Endometrial microvascular endothelial cells (primary cell): ENCODE data around the gene CDRT4. TPM values are rescaled to one million over a fixed set of nuclear protein-coding genes. Genes with fewer than 3 reads are reported as not detected.

Source experiments
- in situ Hi-C: cut with HindIII; loops from 2 replicates; pipeline ENCODE4 v1.10.0; 2017; ENCODE audit warnings: low sequenced_read_pairs, low pct_unique_long_range_greater_than_20kb; ENCODE audit errors: inconsistent ontology term
- total RNA-seq: library from RNA; depleted of rRNA; stranded (reverse); fragments of >200 nt; gene quantifications from one replicate; pipeline ENCODE4 v1.2.3, GENCODE V29; 2015; ENCODE audit errors: inconsistent ontology term

CDRT4 gene
- total RNA-seq, 1 donor from 2014 or later = not detected

GRCh38 chr17:15408803-15409202, 58.6 kb downstream of the CDRT4 start:
- in situ Hi-C loops = no loop called here

DNA sequence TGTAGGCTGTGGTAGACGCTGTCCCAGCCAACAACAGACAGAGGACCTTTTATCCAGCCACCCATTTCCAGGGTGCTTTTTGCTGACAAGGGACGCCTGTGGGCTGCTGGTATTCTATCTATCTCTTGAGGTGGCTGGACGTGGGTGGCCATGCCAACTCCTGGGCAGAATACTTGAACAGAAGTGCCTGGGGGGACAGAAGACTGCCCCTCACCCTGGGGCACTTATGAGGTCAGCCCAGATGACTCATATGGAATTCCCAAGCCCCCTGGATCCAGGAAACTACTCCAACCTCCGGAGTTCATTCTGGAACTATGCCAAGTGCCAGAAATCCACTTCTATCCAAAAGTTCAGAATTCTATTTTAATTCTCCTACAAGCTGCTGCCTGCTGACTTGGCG, 61.3 kb downstream of the CDRT4 start:
- in situ Hi-C loops = no loop called here

- in situ Hi-C loops = no loop called here
These were observed 62.4 kb downstream of the CDRT4 start for GRCh38 chr17:15405058-15405415.

DNA sequence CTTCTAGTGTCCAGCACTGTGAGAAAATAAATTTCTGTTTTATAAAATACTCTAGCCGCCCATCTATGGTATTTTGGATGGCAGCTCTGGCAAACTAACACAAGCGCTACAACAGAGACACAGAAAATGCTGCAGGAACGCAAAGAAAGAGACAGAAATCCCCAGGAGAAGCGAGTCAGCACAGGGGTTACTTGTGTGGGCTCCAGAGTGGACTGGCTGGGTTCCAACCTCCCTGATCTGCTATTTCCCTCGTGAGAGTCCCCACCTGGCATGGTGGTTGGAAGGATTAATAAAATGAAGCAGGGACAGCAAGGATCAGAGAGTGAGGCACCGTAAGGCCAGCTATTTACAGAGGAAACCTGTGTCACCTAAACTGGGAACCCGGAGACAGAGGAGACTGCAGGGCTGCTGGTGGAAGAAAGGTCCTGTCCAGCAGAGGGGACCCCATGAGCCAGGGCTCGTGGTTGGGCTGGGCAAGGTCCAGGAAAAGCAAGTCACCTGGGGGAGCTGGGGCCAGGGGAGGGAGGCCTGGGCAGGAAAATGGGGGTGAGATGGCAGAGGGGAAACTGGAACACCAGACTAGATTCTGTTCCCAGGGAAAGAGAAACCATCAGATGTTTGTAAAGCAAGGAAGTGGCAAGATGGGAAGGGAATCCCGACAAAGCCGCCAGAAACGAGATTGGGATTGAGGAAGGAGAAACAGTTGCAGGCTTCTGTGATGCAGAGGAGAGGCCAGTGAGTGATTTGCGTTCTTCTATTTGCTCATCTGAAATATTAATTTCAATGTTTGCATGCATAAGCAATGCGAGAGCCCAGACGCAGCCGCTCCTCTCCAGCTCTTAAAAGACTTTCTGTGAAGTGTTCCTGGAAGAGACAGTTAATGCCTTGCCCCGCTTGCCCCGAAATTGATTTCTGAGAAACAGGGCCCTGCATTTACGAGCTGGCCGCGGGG, 63.0 kb downstream of the CDRT4 start:
- in situ Hi-C loops = no loop called here

GRCh38 chr17:15403276-15403939, 64.0 kb downstream of the CDRT4 start:
- in situ Hi-C loops = no loop called here

DNA sequence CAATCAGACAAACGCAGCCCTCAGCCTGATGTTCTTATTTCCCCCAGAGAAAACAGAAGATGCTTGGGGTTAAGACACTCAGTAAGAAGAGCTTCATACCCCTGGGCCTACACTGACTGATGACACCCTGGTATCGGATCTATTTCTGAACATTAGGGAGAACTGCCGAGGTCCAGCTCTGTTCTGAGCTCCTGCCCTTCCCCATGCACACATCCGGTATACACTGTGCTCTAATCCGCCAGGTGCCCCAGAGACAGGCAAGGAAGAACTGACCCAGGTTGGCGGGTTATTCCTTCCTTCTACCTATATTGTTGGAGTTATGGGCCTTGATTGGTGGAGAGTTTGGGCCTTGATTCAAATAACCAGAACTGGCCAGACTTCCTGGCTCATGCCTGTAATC, 68.0 kb downstream of the CDRT4 start:
- in situ Hi-C loops = no loop called here

GRCh38 chr17:15398736-15399331, 68.6 kb downstream of the CDRT4 start:
- in situ Hi-C loops = no loop called here

DNA sequence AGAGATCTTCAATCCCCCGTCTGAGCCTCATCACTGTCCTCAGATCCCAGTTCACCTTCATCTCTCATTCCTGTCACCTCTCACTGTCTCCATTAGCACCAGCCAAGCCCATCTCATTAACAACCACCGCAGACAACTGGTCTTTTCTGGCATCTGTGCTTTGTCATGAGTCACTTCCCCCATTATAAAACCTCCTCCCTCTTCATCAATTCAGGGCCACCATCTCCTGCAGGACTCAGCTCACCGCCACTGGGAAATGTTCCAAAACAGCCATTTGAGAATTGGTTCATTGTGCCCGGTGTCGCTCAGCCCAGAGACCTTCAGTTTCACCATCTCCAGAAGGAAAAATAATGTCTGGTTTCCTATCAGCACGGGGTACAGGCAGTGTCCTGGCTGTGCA, 69.1 kb downstream of the CDRT4 start:
- in situ Hi-C loops = no loop called here

DNA sequence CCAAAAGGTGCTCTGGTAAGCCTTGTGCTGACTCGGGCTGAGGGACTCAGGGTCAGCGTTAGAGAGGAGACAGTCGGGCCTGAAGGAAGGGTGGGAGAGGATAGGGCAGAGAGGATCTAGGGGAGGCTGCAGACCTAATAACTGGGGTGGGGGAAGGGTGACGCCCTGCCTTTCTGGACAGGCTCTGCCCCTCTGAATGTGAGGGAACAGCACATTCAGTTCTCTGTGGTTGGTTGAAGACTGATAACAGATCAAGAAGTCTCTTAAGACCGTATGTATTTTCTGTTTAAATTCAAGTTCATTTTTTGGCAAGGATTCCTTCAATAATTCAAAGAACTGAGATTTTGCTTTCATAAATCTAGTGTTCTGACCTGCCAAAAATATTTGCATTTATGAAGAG, 69.8 kb downstream of the CDRT4 start:
- in situ Hi-C loops = no loop called here

DNA sequence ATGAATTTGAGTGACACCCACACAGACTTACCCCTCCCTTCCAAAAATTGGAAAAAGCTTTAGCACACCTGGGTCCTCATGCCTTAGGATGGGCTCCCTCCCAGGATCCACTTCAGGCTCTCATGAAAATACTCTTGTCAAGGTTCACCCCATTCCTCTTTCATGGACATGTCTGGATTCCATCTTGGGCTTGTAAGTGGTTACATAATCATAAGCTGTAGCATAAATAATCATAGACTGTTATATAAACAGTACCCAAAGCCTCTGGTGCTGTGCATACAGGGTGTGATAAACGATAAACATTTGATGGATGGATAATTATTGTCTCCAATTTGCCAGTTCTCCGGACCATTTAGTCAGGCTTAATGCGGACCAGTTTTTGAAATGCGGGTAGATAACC, 72.3 kb downstream of the CDRT4 start:
- in situ Hi-C loops = no loop called here

DNA sequence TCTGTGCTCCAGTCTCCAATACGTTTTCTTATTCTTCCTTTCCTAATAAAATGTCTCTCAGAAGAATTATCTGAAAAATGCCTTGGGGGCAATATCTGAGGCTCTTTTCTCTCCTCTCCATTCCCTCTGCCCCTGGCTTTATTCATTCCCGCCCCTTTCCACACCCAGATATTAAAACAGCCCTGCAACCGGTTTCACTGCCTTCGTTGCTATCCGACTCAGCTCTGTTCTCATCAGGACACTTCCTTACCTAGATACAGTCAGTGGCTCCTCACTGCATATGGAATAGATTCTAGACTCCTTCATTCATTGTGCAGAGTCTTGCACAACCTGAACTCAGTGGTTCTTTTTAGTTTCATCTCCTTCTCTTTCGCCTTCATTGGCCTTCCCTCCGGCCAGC, 74.0 kb downstream of the CDRT4 start:
- in situ Hi-C loops = no loop called here

DNA sequence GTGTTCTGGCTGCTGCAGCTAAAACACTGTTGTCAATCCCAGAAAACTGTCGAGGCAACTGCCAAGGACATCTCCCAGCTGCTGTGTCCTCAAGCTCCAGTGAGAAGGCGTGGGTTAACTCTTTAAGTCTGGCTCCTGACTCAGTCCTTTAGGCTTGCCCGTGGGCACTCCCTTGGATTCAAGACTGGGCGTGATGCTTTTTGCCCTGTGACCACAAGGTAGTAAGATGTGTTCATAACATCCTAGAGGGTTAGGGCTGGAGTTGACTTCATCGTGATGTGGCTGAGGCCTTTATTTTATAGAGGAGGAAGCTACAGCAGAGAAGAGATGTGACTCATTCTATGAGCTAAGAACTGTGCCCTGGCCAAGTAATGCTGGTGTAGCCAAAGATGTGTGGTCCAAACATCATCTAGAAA, 75.1 kb downstream of the CDRT4 start:
- in situ Hi-C loops = no loop called here

- in situ Hi-C loops = no loop called here
These were observed 78.9 kb downstream of the CDRT4 start for GRCh38 chr17:15388356-15389041.

DNA sequence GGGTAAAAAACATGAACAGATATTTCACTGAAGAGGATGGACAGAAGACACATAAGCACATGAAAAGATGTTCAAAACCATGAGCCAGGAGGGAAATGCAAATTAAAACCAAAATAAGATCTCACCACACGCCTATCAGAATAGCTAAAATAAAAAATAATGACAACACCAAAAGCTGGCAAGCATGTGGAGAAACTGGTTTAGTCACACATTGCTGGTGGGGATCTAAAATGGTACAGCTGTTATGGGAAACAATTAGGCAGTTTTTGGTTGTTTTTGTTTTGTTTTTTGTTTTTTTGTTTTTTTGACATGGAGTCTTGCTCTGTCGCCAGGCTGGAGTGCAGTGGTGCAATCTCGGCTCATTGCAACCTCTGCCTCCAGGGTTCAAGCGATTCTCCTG, 81.3 kb downstream of the CDRT4 start:
- in situ Hi-C loops = no loop called here

Other genes starting within 250 kb of the CDRT4 start
- 75.4 TPM for gene PMP22, start 202.3 kb downstream of the CDRT4 start, total RNA-seq
- gene TEKT3, start 126.0 kb downstream of the CDRT4 start, total RNA-seq = not detected
- 17.7 TPM for gene TVP23C, start 95.9 kb upstream of the CDRT4 start, total RNA-seq
- 0.37 TPM for gene FBXW10B, start 152.1 kb upstream of the CDRT4 start, total RNA-seq
- 45.1 TPM for gene TRIM16, start 216.7 kb upstream of the CDRT4 start, total RNA-seq
- gene ZNF286A, start 232.1 kb upstream of the CDRT4 start, total RNA-seq = 32.4 TPM